ENCODE data around the gene BLOC1S4. TPM values are rescaled to one million over a fixed set of nuclear protein-coding genes. Genes with fewer than 3 reads are reported as not detected.

Gene BLOC1S4
- total and polyA plus RNA-seq, 12 donors, result 6.5 to 31.7 (median 17.5) TPM

GRCh38 chr4:6747294-6748051, 31.5 kb downstream of the BLOC1S4 start:
- Histone ChIP-seq H3K4me3 (no peak overlapping the region), H3K9me3 (replicated peaks in 1 of 3) (no peaks in the 10 kb centered on the region), H3K4me1 (replicated peaks in 1 of 2) (no peaks in the 10 kb centered on the region), H3K27me3 (no peaks in the 10 kb centered on the region), H3K36me3 (replicated peaks in 1 of 2) (no peaks in the 10 kb centered on the region), H3K27ac (no peak overlapping the region)
- intact Hi-C loops (cut with DNase I), result no loop called here
- 71 to 79% (median 76%) methylated on average over 10 to 11 of the region's 11 CpGs for WGBS, 4 donors
- no peak for DNase-seq
- TF ChIP-seq POLR2A (IDR thresholded peaks at IDR 0.05), result no peak
- TF ChIP-seq, protein P1, sequence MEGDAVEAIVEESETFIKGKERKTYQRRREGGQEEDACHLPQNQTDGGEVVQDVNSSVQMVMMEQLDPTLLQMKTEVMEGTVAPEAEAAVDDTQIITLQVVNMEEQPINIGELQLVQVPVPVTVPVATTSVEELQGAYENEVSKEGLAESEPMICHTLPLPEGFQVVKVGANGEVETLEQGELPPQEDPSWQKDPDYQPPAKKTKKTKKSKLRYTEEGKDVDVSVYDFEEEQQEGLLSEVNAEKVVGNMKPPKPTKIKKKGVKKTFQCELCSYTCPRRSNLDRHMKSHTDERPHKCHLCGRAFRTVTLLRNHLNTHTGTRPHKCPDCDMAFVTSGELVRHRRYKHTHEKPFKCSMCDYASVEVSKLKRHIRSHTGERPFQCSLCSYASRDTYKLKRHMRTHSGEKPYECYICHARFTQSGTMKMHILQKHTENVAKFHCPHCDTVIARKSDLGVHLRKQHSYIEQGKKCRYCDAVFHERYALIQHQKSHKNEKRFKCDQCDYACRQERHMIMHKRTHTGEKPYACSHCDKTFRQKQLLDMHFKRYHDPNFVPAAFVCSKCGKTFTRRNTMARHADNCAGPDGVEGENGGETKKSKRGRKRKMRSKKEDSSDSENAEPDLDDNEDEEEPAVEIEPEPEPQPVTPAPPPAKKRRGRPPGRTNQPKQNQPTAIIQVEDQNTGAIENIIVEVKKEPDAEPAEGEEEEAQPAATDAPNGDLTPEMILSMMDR (IDR thresholded peaks at IDR 0.05), result no peak

DNA sequence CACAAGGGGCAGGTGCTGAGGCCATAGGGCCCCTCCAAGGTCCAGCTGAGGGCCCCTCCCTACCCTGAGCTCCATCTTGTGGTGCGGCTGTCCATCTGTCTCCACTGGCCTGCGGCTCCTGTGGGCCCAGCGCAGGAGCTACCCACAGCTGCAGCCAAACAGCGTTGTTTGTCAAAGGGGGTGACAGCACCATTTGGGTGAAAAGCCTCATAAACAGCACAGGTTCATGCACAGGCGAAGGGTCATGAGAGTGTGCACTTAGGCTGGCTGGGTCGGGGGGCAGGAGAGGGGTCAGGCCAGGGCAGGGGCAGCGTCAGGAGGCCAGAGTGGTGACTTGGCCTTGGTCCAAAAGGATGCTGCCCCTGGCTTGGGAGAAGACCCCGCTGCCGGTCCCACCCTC, 32.3 kb downstream of the BLOC1S4 start:
- H3K27ac ChIP-seq, result no peak overlapping the region
- H3K36me3 ChIP-seq (replicated peaks in 1 of 2), result no peaks in the 10 kb centered on the region
- H3K4me3 ChIP-seq, result no peak overlapping the region
- 63 to 86% (median 81%) methylated on average over 1 to 9 of the region's 9 CpGs for WGBS, 4 donors
- TF ChIP-seq POLR2A (IDR thresholded peaks at IDR 0.05), result no peak
- TF ChIP-seq, protein P1 (IDR thresholded peaks at IDR 0.05), result no peak
- DNase-seq, result no peak
- no peaks in the 10 kb centered on the region for H3K4me1 ChIP-seq (replicated peaks in 1 of 2)
- H3K9me3 ChIP-seq (replicated peaks in 1 of 3), result no peaks in the 10 kb centered on the region
- no peaks in the 10 kb centered on the region for H3K27me3 ChIP-seq
- intact Hi-C loops (cut with DNase I), result no loop called here

GRCh38 chr4:6749340-6750171, 33.6 kb downstream of the BLOC1S4 start:
- H3K9me3 ChIP-seq (replicated peaks in 1 of 3), result no peaks in the 10 kb centered on the region
- H3K27ac ChIP-seq, result peak overlapping the region in 1 of 5 donors; percentile 66
- intact Hi-C loops (cut with DNase I), result no loop called here
- no peaks in the 10 kb centered on the region for H3K36me3 ChIP-seq (replicated peaks in 1 of 2)
- H3K4me1 ChIP-seq (replicated peaks in 1 of 2), result no peaks in the 10 kb centered on the region
- no peaks in the 10 kb centered on the region for H3K27me3 ChIP-seq
- WGBS, 4 donors, result 52 to 72% (median 58%) methylated on average over 12 to 25 of the region's 25 CpGs
- TF ChIP-seq, protein P1 (IDR thresholded peaks at IDR 0.05), result no peak
- no peak for TF ChIP-seq POLR2A (IDR thresholded peaks at IDR 0.05)
- H3K4me3 ChIP-seq, result no peak overlapping the region
- DNase-seq, result peak; percentile 44 to 85 (median 68)
